ENCODE data around the gene TXNDC12.

The TXNDC12 gene

GRCh38 chr1:51997974-51998382 is 57.0 kb downstream of the TXNDC12 start:
- no peak for DNase-seq (ENCODE audit: low read depth)

GRCh38 chr1:51990478-51990965 is 64.5 kb downstream of the TXNDC12 start, which contains the start of gene RAB3B:
Gene RAB3B, minus strand, starts transcription at chr1:51990700. Its CDS starts 13,583 bp downstream, at chr1:51977117.
- DNase-seq (ENCODE audit: low read depth) = peak; percentile 61

GRCh38 chr1:51989582-51990477 is 65.2 kb downstream of the TXNDC12 start:
- DNase-seq (ENCODE audit: low read depth) = no peak

- no peak for DNase-seq (ENCODE audit: low read depth)
Observed at GRCh38 chr1:51988254-51988653, 66.7 kb downstream of the TXNDC12 start.

- DNase-seq (ENCODE audit: low read depth) = no peak
Observed at GRCh38 chr1:51986718-51987117, 68.3 kb downstream of the TXNDC12 start.

- DNase-seq (ENCODE audit: low read depth) = no peak
Observed at GRCh38 chr1:51982161-51982560, 72.8 kb downstream of the TXNDC12 start.

GRCh38 chr1:51981555-51981954 is 73.4 kb downstream of the TXNDC12 start:
- no peak for DNase-seq (ENCODE audit: low read depth)

GRCh38 chr1:51978099-51978498 is 76.9 kb downstream of the TXNDC12 start:
- no peak for DNase-seq (ENCODE audit: low read depth)

- DNase-seq (ENCODE audit: low read depth) = no peak
Observed at GRCh38 chr1:51976846-51977602, 78.0 kb downstream of the TXNDC12 start.

GRCh38 chr1:51973587-51974474 is 81.2 kb downstream of the TXNDC12 start:
- peak; percentile 34 for DNase-seq (ENCODE audit: low read depth)

Data from iris pigment epithelial cell (primary cell).